ENCODE results near the gene WDR12.

Gene WDR12

GRCh38 chr2:202944816-202945215, 33.3 kb upstream of the WDR12 start:
- H3K79me2 ChIP-seq (ENCODE audit: control insufficient read depth, insufficient read depth, low read length) = no peaks in the 10 kb centered on the region
- H3K27ac ChIP-seq (ENCODE audit: low read depth, low read length) = no peak overlapping the region
- no peak overlapping the region for H3K23ac ChIP-seq (ENCODE audit: low read length)
- H4K5ac ChIP-seq (ENCODE audit: low read length) = no peak overlapping the region
- H3K79me1 ChIP-seq (ENCODE audit: low read length) = no peaks in the 10 kb centered on the region
- WGBS (ENCODE audit: extremely low coverage, insufficient coverage, low lambda C conversion rate) = no CpG with 5 or more reads among the region's 3 CpGs
- H2BK15ac ChIP-seq (replicated peaks; ENCODE audit: low read depth) = no peak overlapping the region
- no peaks in the 10 kb centered on the region for H3K27me3 ChIP-seq (ENCODE audit: insufficient read depth, low read length, poor library complexity)
- H3K18ac ChIP-seq (ENCODE audit: low read length) = no peak overlapping the region
- no peak overlapping the region for H3K4ac ChIP-seq (ENCODE audit: low read depth, low read length)
- H2BK5ac ChIP-seq (ENCODE audit: low read length) = no peak overlapping the region
- H2BK120ac ChIP-seq (ENCODE audit: low read depth, low read length) = no peak overlapping the region
- no peaks in the 10 kb centered on the region for H3K36me3 ChIP-seq (ENCODE audit: control insufficient read depth, insufficient read depth, low read length)
- H3K4me3 ChIP-seq (ENCODE audit: low read length) = no peak overlapping the region
- H3K4me2 ChIP-seq (ENCODE audit: low read length) = no peak overlapping the region
- no peak for DNase-seq
- H3K4me1 ChIP-seq (ENCODE audit: control insufficient read depth, low read depth, low read length) = no peaks in the 10 kb centered on the region
- H3K9ac ChIP-seq (ENCODE audit: low read length) = no peak overlapping the region
- no peak overlapping the region for H2AK5ac ChIP-seq (ENCODE audit: low read length)
- H3K56ac ChIP-seq (ENCODE audit: low read length) = no peak overlapping the region
- no peak overlapping the region for H4K8ac ChIP-seq (ENCODE audit: low read depth, low read length)

GRCh38 chr2:202944408-202944807, 32.9 kb upstream of the WDR12 start:
- H3K56ac ChIP-seq (ENCODE audit: low read length) = no peak overlapping the region
- H2BK120ac ChIP-seq (ENCODE audit: low read depth, low read length) = no peak overlapping the region
- no peak overlapping the region for H3K4me2 ChIP-seq (ENCODE audit: low read length)
- no peak for DNase-seq
- no peaks in the 10 kb centered on the region for H3K79me1 ChIP-seq (ENCODE audit: low read length)
- no peak overlapping the region for H2BK15ac ChIP-seq (replicated peaks; ENCODE audit: low read depth)
- H3K9ac ChIP-seq (ENCODE audit: low read length) = no peak overlapping the region
- no peak overlapping the region for H4K5ac ChIP-seq (ENCODE audit: low read length)
- no peak overlapping the region for H2AK5ac ChIP-seq (ENCODE audit: low read length)
- no peaks in the 10 kb centered on the region for H3K36me3 ChIP-seq (ENCODE audit: control insufficient read depth, insufficient read depth, low read length)
- no peaks in the 10 kb centered on the region for H3K79me2 ChIP-seq (ENCODE audit: control insufficient read depth, insufficient read depth, low read length)
- H3K27ac ChIP-seq (ENCODE audit: low read depth, low read length) = no peak overlapping the region
- no peak overlapping the region for H3K4ac ChIP-seq (ENCODE audit: low read depth, low read length)
- H3K4me3 ChIP-seq (ENCODE audit: low read length) = no peak overlapping the region
- H3K4me1 ChIP-seq (ENCODE audit: control insufficient read depth, low read depth, low read length) = no peaks in the 10 kb centered on the region
- H3K23ac ChIP-seq (ENCODE audit: low read length) = no peak overlapping the region
- H2BK5ac ChIP-seq (ENCODE audit: low read length) = no peak overlapping the region
- no peak overlapping the region for H4K8ac ChIP-seq (ENCODE audit: low read depth, low read length)
- H3K18ac ChIP-seq (ENCODE audit: low read length) = no peak overlapping the region
- no peaks in the 10 kb centered on the region for H3K27me3 ChIP-seq (ENCODE audit: insufficient read depth, low read length, poor library complexity)
- WGBS (ENCODE audit: extremely low coverage, insufficient coverage, low lambda C conversion rate) = no CpG with 5 or more reads among the region's 1 CpG

- Histone ChIP-seq H3K23ac (ENCODE audit: low read length) (no peak overlapping the region), H3K27me3 (ENCODE audit: insufficient read depth, low read length, poor library complexity) (no peaks in the 10 kb centered on the region), H2AK5ac (ENCODE audit: low read length) (no peak overlapping the region), H2BK120ac (ENCODE audit: low read depth, low read length) (no peak overlapping the region), H2BK15ac (replicated peaks; ENCODE audit: low read depth) (no peak overlapping the region), H3K79me1 (ENCODE audit: low read length) (no peaks in the 10 kb centered on the region), H3K4me3 (ENCODE audit: low read length) (no peak overlapping the region), H3K4ac (ENCODE audit: low read depth, low read length) (no peak overlapping the region), H3K79me2 (ENCODE audit: control insufficient read depth, insufficient read depth, low read length) (no peaks in the 10 kb centered on the region), H4K5ac (ENCODE audit: low read length) (no peak overlapping the region), H2BK5ac (ENCODE audit: low read length) (no peak overlapping the region), H4K8ac (ENCODE audit: low read depth, low read length) (no peak overlapping the region), H3K56ac (ENCODE audit: low read length) (no peak overlapping the region), H3K4me1 (ENCODE audit: control insufficient read depth, low read depth, low read length) (no peaks in the 10 kb centered on the region), H3K9ac (ENCODE audit: low read length) (no peak overlapping the region), H3K18ac (ENCODE audit: low read length) (no peak overlapping the region), H3K27ac (ENCODE audit: low read depth, low read length) (no peak overlapping the region), H3K36me3 (ENCODE audit: control insufficient read depth, insufficient read depth, low read length) (no peaks in the 10 kb centered on the region), H3K4me2 (ENCODE audit: low read length) (no peak overlapping the region)
- peak; percentile 16 for DNase-seq
- no CpG with 5 or more reads among the region's 4 CpGs for WGBS (ENCODE audit: extremely low coverage, insufficient coverage, low lambda C conversion rate)
Measured at GRCh38 chr2:202941771-202942170, 30.3 kb upstream of the WDR12 start.

GRCh38 chr2:202938960-202939359, 27.5 kb upstream of the WDR12 start:
- Histone ChIP-seq H3K9ac (ENCODE audit: low read length) (no peak overlapping the region), H2AK5ac (ENCODE audit: low read length) (no peak overlapping the region), H3K27me3 (ENCODE audit: insufficient read depth, low read length, poor library complexity) (no peaks in the 10 kb centered on the region), H3K27ac (ENCODE audit: low read depth, low read length) (no peak overlapping the region), H2BK120ac (ENCODE audit: low read depth, low read length) (no peak overlapping the region), H3K18ac (ENCODE audit: low read length) (no peak overlapping the region), H3K79me1 (ENCODE audit: low read length) (no peaks in the 10 kb centered on the region), H2BK5ac (ENCODE audit: low read length) (no peak overlapping the region), H3K23ac (ENCODE audit: low read length) (no peak overlapping the region), H3K56ac (ENCODE audit: low read length) (no peak overlapping the region), H3K36me3 (ENCODE audit: control insufficient read depth, insufficient read depth, low read length) (no peaks in the 10 kb centered on the region), H3K4me1 (ENCODE audit: control insufficient read depth, low read depth, low read length) (no peaks in the 10 kb centered on the region), H3K4me2 (ENCODE audit: low read length) (no peak overlapping the region), H3K79me2 (ENCODE audit: control insufficient read depth, insufficient read depth, low read length) (no peaks in the 10 kb centered on the region), H4K8ac (ENCODE audit: low read depth, low read length) (no peak overlapping the region), H3K4ac (ENCODE audit: low read depth, low read length) (no peak overlapping the region), H3K4me3 (ENCODE audit: low read length) (no peak overlapping the region), H4K5ac (ENCODE audit: low read length) (no peak overlapping the region), H2BK15ac (replicated peaks; ENCODE audit: low read depth) (no peak overlapping the region)
- WGBS (ENCODE audit: extremely low coverage, insufficient coverage, low lambda C conversion rate) = no CpG with 5 or more reads among the region's 3 CpGs
- no peak for DNase-seq

- no peak overlapping the region for H2BK5ac ChIP-seq (ENCODE audit: low read length)
- no peak overlapping the region for H3K56ac ChIP-seq (ENCODE audit: low read length)
- H3K27me3 ChIP-seq (ENCODE audit: insufficient read depth, low read length, poor library complexity) = no peaks in the 10 kb centered on the region
- H3K4me3 ChIP-seq (ENCODE audit: low read length) = no peak overlapping the region
- H3K36me3 ChIP-seq (ENCODE audit: control insufficient read depth, insufficient read depth, low read length) = no peaks in the 10 kb centered on the region
- no peaks in the 10 kb centered on the region for H3K79me2 ChIP-seq (ENCODE audit: control insufficient read depth, insufficient read depth, low read length)
- H3K18ac ChIP-seq (ENCODE audit: low read length) = no peak overlapping the region
- no peak overlapping the region for H4K8ac ChIP-seq (ENCODE audit: low read depth, low read length)
- H2BK120ac ChIP-seq (ENCODE audit: low read depth, low read length) = no peak overlapping the region
- H3K4me1 ChIP-seq (ENCODE audit: control insufficient read depth, low read depth, low read length) = no peaks in the 10 kb centered on the region
- H3K9ac ChIP-seq (ENCODE audit: low read length) = no peak overlapping the region
- H3K23ac ChIP-seq (ENCODE audit: low read length) = no peak overlapping the region
- H3K4ac ChIP-seq (ENCODE audit: low read depth, low read length) = no peak overlapping the region
- DNase-seq = no peak
- no peak overlapping the region for H2AK5ac ChIP-seq (ENCODE audit: low read length)
- H4K5ac ChIP-seq (ENCODE audit: low read length) = no peak overlapping the region
- no peak overlapping the region for H2BK15ac ChIP-seq (replicated peaks; ENCODE audit: low read depth)
- no CpG with 5 or more reads among the region's 2 CpGs for WGBS (ENCODE audit: extremely low coverage, insufficient coverage, low lambda C conversion rate)
- H3K79me1 ChIP-seq (ENCODE audit: low read length) = no peaks in the 10 kb centered on the region
- H3K4me2 ChIP-seq (ENCODE audit: low read length) = no peak overlapping the region
- H3K27ac ChIP-seq (ENCODE audit: low read depth, low read length) = no peak overlapping the region
Measured at GRCh38 chr2:202934456-202934855, 23.0 kb upstream of the WDR12 start.

GRCh38 chr2:202933958-202934357, 22.5 kb upstream of the WDR12 start:
- no peak overlapping the region for H3K18ac ChIP-seq (ENCODE audit: low read length)

More at GRCh38 chr2:202933958-202934357, 22.5 kb upstream of the WDR12 start:
- H2BK15ac ChIP-seq (replicated peaks; ENCODE audit: low read depth) = no peak overlapping the region
- no peak overlapping the region for H3K9ac ChIP-seq (ENCODE audit: low read length)
- no peak overlapping the region for H2BK120ac ChIP-seq (ENCODE audit: low read depth, low read length)
- no peaks in the 10 kb centered on the region for H3K4me1 ChIP-seq (ENCODE audit: control insufficient read depth, low read depth, low read length)
- no peak overlapping the region for H4K8ac ChIP-seq (ENCODE audit: low read depth, low read length)
- WGBS (ENCODE audit: extremely low coverage, insufficient coverage, low lambda C conversion rate) = no CpG with 5 or more reads among the region's 2 CpGs
- no peak overlapping the region for H3K23ac ChIP-seq (ENCODE audit: low read length)
- no peak overlapping the region for H2BK5ac ChIP-seq (ENCODE audit: low read length)
- no peak overlapping the region for H4K5ac ChIP-seq (ENCODE audit: low read length)
- no peaks in the 10 kb centered on the region for H3K36me3 ChIP-seq (ENCODE audit: control insufficient read depth, insufficient read depth, low read length)
- no peaks in the 10 kb centered on the region for H3K27me3 ChIP-seq (ENCODE audit: insufficient read depth, low read length, poor library complexity)
- DNase-seq = no peak
- H3K4ac ChIP-seq (ENCODE audit: low read depth, low read length) = no peak overlapping the region
- no peak overlapping the region for H3K56ac ChIP-seq (ENCODE audit: low read length)
- H3K79me1 ChIP-seq (ENCODE audit: low read length) = no peaks in the 10 kb centered on the region
- no peak overlapping the region for H3K4me3 ChIP-seq (ENCODE audit: low read length)
- no peak overlapping the region for H3K4me2 ChIP-seq (ENCODE audit: low read length)
- H3K27ac ChIP-seq (ENCODE audit: low read depth, low read length) = no peak overlapping the region
- H3K79me2 ChIP-seq (ENCODE audit: control insufficient read depth, insufficient read depth, low read length) = no peaks in the 10 kb centered on the region
- H2AK5ac ChIP-seq (ENCODE audit: low read length) = no peak overlapping the region
